ENCODE data around the gene RGL4. TPM values are rescaled to one million over a fixed set of nuclear protein-coding genes. Genes with fewer than 3 reads are reported as not detected.

RGL4 gene
- total RNA-seq, 3 donors from 2014 or later: 2.0 TPM; not detected in 2

GRCh38 chr22:23744001-23744400 is 53.2 kb downstream of the RGL4 start:
- H3K27ac ChIP-seq: no peak overlapping the region
- TF ChIP-seq POLR2A (IDR thresholded peaks at IDR 0.05) (no peak), POLR2AphosphoS5 (IDR thresholded peaks at IDR 0.05) (no peak), CTCF (IDR thresholded peaks at IDR 0.05) (no peak)
- no peaks in the 10 kb centered on the region for H3K9me3 ChIP-seq
- intact Hi-C loops (cut with DNase I; ENCODE audit: low total_unique reads): no loop called here
- H3K4me3 ChIP-seq: no peak overlapping the region
- H3K4me1 ChIP-seq: no peaks in the 10 kb centered on the region
- H3K36me3 ChIP-seq: peaks cover 5% of the 10 kb centered on the region
- DNase-seq (ENCODE audit: low spot score in 2 of 2): no peak
- no peaks in the 10 kb centered on the region for H3K27me3 ChIP-seq

- Histone ChIP-seq H3K4me1 (no peaks in the 10 kb centered on the region), H3K27ac (no peak overlapping the region)
- intact Hi-C loops (cut with DNase I; ENCODE audit: low total_unique reads): no loop called here
Observed at GRCh38 chr22:23744485-23744884, 53.7 kb downstream of the RGL4 start.

GRCh38 chr22:23745791-23746190 is 55.0 kb downstream of the RGL4 start:
- Histone ChIP-seq H3K27me3 (no peaks in the 10 kb centered on the region), H3K36me3 (peaks cover 5% of the 10 kb centered on the region), H3K4me3 (no peak overlapping the region), H3K9me3 (no peaks in the 10 kb centered on the region), H3K4me1 (no peaks in the 10 kb centered on the region), H3K27ac (no peak overlapping the region)
- DNase-seq (ENCODE audit: low spot score in 2 of 2): no peak
- TF ChIP-seq POLR2A (IDR thresholded peaks at IDR 0.05): no peak
- no peak for TF ChIP-seq CTCF (IDR thresholded peaks at IDR 0.05)
- TF ChIP-seq POLR2AphosphoS5 (IDR thresholded peaks at IDR 0.05): no peak
- intact Hi-C loops (cut with DNase I; ENCODE audit: low total_unique reads): no loop called here

More at GRCh38 chr22:23744485-23744884, 53.7 kb downstream of the RGL4 start:
- peaks cover 5% of the 10 kb centered on the region for H3K36me3 ChIP-seq
- TF ChIP-seq POLR2A (IDR thresholded peaks at IDR 0.05) (no peak), POLR2AphosphoS5 (IDR thresholded peaks at IDR 0.05) (no peak), CTCF (IDR thresholded peaks at IDR 0.05) (no peak)
- DNase-seq (ENCODE audit: low spot score in 2 of 2): no peak
- no peaks in the 10 kb centered on the region for H3K9me3 ChIP-seq
- no peaks in the 10 kb centered on the region for H3K27me3 ChIP-seq
- H3K4me3 ChIP-seq: no peak overlapping the region

Other genes starting within 250 kb of the RGL4 start
- gene IGLL1, start 110.7 kb upstream of the RGL4 start, total RNA-seq: not detected
- gene DRICH1, start 58.7 kb upstream of the RGL4 start, total RNA-seq: 1 to 10 TPM in 2 of 3 donors, not detected in 1; 1.0 to 1.3 TPM
- 1 to 10 TPM; 3.2 to 4.6 (median 4.1) TPM for gene ZNF70, start 60.1 kb downstream of the RGL4 start, total RNA-seq
- not detected for gene VPREB3, start 63.4 kb downstream of the RGL4 start, total RNA-seq
- not detected for gene C22orf15, start 72.0 kb downstream of the RGL4 start, total RNA-seq
- gene CHCHD10, start 77.0 kb downstream of the RGL4 start, total RNA-seq: 10 to 100 TPM in 2 of 3 donors, 1 to 10 TPM in 1; 5.6 to 22.8 (median 21.4) TPM
- gene MMP11, start 81.8 kb downstream of the RGL4 start, total RNA-seq: 1 to 10 TPM; 1.9 to 6.2 (median 4.8) TPM
- 10 to 100 TPM; 34.6 to 60.2 (median 50.1) TPM for gene SMARCB1, start 96.0 kb downstream of the RGL4 start, total RNA-seq
- 1 to 10 TPM in 2 of 3 donors, under 1 TPM in 1; 0.48 to 6.6 (median 2.8) TPM for gene DERL3, start 148.0 kb downstream of the RGL4 start, total RNA-seq
- 10 to 100 TPM; 10.2 to 17.0 (median 13.1) TPM for gene SLC2A11, start 166.9 kb downstream of the RGL4 start, total RNA-seq
- gene MIF, start 203.4 kb downstream of the RGL4 start, total RNA-seq: 100 to 1,000 TPM; 191 to 466 (median 261) TPM